Neural cell (in vitro differentiated cells): Measurements from ENCODE around the gene NDE1. TPM values are rescaled to one million over a fixed set of nuclear protein-coding genes. Genes with fewer than 3 reads are reported as not detected.
"Not testable (repeated sequence)": the region's sequence is repeated elsewhere in the genome, so short reads cannot be mapped to it uniquely, and the experiment has no call there.

ENCODE experiments used
- H2AFZ ChIP-seq: fragments of 200-600, 300-800 bp; sonication (generic), shearing (Covaris generic); 2 replicates; pipeline ENCODE4 v1.6.0; 2014; ENCODE audit warnings: low read depth, mild to moderate bottlenecking, antibody characterized with exemption, low read length, moderate library complexity
- H3F3A ChIP-seq: fragments of 200-600 bp; shearing (Covaris generic); 2 replicates; pipeline ENCODE4 v1.6.1; 2016; ENCODE audit warnings: mild to moderate bottlenecking, moderate library complexity, mixed read lengths, antibody characterized with exemption, low read length; ENCODE audit not compliant: insufficient read depth, poor library complexity, severe bottlenecking
- H3K27ac ChIP-seq: fragments of 200-600, 300-800 bp; sonication (generic), shearing (Covaris generic); 2 replicates; pipeline ENCODE4 v1.5.1; 2014; ENCODE audit warnings: mild to moderate bottlenecking, low read length, moderate library complexity
- H3K27me3 ChIP-seq: fragments of 300-800, 200-600 bp; sonication (generic), shearing (Covaris generic); 2 replicates; pipeline ENCODE4 v1.6.0; 2014; ENCODE audit warnings: mild to moderate bottlenecking, low read depth, low read length, moderate library complexity; ENCODE audit not compliant: insufficient read depth
- H3K36me3 ChIP-seq: fragments of 300-800, 200-600 bp; sonication (generic), shearing (Covaris generic); 2 replicates; pipeline ENCODE4 v1.5.1; 2014; ENCODE audit warnings: mild to moderate bottlenecking, antibody characterized with exemption, low read length, moderate library complexity; ENCODE audit not compliant: insufficient read depth
- H3K4me2 ChIP-seq: fragments of 300-800, 200-600 bp; sonication (generic), shearing (Covaris generic); 2 replicates; pipeline ENCODE4 v1.6.0; 2014; ENCODE audit warnings: mild to moderate bottlenecking, low read length
- H3K4me3 ChIP-seq: fragments of 300-800, 200-600 bp; sonication (generic), shearing (Covaris generic); 2 replicates; pipeline ENCODE4 v1.5.1; 2014; ENCODE audit warnings: mild to moderate bottlenecking, low read length, moderate library complexity
- H3K79me2 ChIP-seq: fragments of 200-600 bp; shearing (Covaris generic); replicated peaks from 2 replicates; pipeline ENCODE4 v1.6.0; 2014; ENCODE audit warnings: mild to moderate bottlenecking, low read length, moderate library complexity; ENCODE audit not compliant: insufficient read depth
- H3K9ac ChIP-seq: fragments of 300-800, 200-600 bp; sonication (generic), shearing (Covaris generic); 2 replicates; pipeline ENCODE4 v1.6.1; 2016; ENCODE audit warnings: mild to moderate bottlenecking, low read length, mixed read lengths
- H3K9me2 ChIP-seq: fragments of 200-600 bp; shearing (Covaris generic); 2 replicates; pipeline ENCODE4 v1.6.1; 2016; ENCODE audit warnings: mild to moderate bottlenecking, low read length, mixed read lengths; ENCODE audit not compliant: insufficient read depth
- H3K9me3 ChIP-seq: fragments of 200-600, 300-800 bp; sonication (generic), shearing (Covaris generic); 2 replicates; pipeline ENCODE4 v1.6.1; 2016; ENCODE audit warnings: mild to moderate bottlenecking, mixed run types, low read length, moderate library complexity, mixed read lengths
- H4K20me1 ChIP-seq: fragments of 200-600 bp; shearing (Covaris generic); 2 replicates; pipeline ENCODE4 v1.6.1; 2016; ENCODE audit warnings: mild to moderate bottlenecking, mixed run types; ENCODE audit not compliant: insufficient read depth
- CTCF ChIP-seq: fragments of 450-650 bp; IDR thresholded peaks from 2 replicates; pipeline ENCODE4 v1.5.1; 2014; ENCODE audit warnings: antibody characterized with exemption, mild to moderate bottlenecking, moderate library complexity; ENCODE audit not compliant: poor library complexity, severe bottlenecking
- EP300 ChIP-seq: fragments of 450-650 bp; conservative IDR thresholded peaks from 2 replicates; pipeline ENCODE4 v1.6.1; 2014; ENCODE audit warnings: antibody characterized with exemption, mild to moderate bottlenecking, moderate library complexity; ENCODE audit not compliant: poor library complexity, severe bottlenecking
- EZH2 ChIP-seq: fragments of 200-600, 300-800 bp; shearing (Covaris generic), sonication (generic); IDR thresholded peaks from 2 replicates; pipeline ENCODE4 v1.6.1; 2014; ENCODE audit warnings: antibody characterized with exemption, low read length, borderline replicate concordance, mild to moderate bottlenecking; ENCODE audit not compliant: insufficient read depth, poor library complexity, severe bottlenecking
- MXI1 ChIP-seq: fragments of 450-650 bp; conservative IDR thresholded peaks from 2 replicates; pipeline ENCODE4 v1.6.1; 2014; ENCODE audit warnings: antibody characterized with exemption, mild to moderate bottlenecking; ENCODE audit not compliant: poor library complexity, severe bottlenecking
- POLR2AphosphoS5 ChIP-seq: IDR thresholded peaks from 2 replicates; pipeline ENCODE4 v1.6.1; 2012
- RAD21 ChIP-seq: fragments of 450-650 bp; conservative IDR thresholded peaks from 2 replicates; pipeline ENCODE4 v1.6.1; 2014; ENCODE audit warnings: antibody characterized with exemption, mild to moderate bottlenecking, moderate library complexity
- REST ChIP-seq: IDR thresholded peaks from 2 replicates; pipeline ENCODE4 v1.6.1; 2012; ENCODE audit warnings: borderline replicate concordance
- SMC3 ChIP-seq: fragments of 450-650 bp; conservative IDR thresholded peaks from 2 replicates; pipeline ENCODE4 v1.6.1; 2014; ENCODE audit warnings: antibody characterized with exemption, mild to moderate bottlenecking, moderate library complexity; ENCODE audit not compliant: poor library complexity
- TAF1 ChIP-seq: IDR thresholded peaks from 2 replicates; pipeline ENCODE4 v1.6.1; 2012; ENCODE audit warnings: low read depth
- polyA plus RNA-seq: library from polyadenylated mRNA; depleted of rRNA; stranded (reverse); fragments of >200 nt; gene quantifications from 2 replicates; pipeline ENCODE4 v1.2.3, GENCODE V29; 2014

The NDE1 gene
- polyA plus RNA-seq, 1 donor from 2014 or later: not detected

- TF ChIP-seq EZH2: no peak
Observed at GRCh38 chr16:15647294-15648014, 2.6 kb upstream of the NDE1 start (continued).

GRCh38 chr16:15648135-15648730, 1.8 kb upstream of the NDE1 start:
- Histone ChIP-seq H3K27ac (no peak overlapping the region), H4K20me1 (no peaks in the 10 kb centered on the region), H3K4me3 (no peak overlapping the region), H3K27me3 (peaks cover 5% of the 10 kb centered on the region), H3K9ac (no peak overlapping the region), H2AFZ (no peak overlapping the region), H3K4me2 (no peak overlapping the region), H3K9me2 (no peaks in the 10 kb centered on the region), H3F3A (no peaks in the 10 kb centered on the region), H3K9me3 (no peaks in the 10 kb centered on the region), H3K79me2 (no peaks in the 10 kb centered on the region), H3K36me3 (no peaks in the 10 kb centered on the region)
- no peak for TF ChIP-seq SMC3
- TF ChIP-seq TAF1: no peak
- no peak for TF ChIP-seq POLR2AphosphoS5
- TF ChIP-seq REST: no peak
- no peak for TF ChIP-seq MXI1
- no peak for TF ChIP-seq CTCF
- no peak for TF ChIP-seq EZH2
- no peak for TF ChIP-seq EP300
- TF ChIP-seq RAD21: no peak

- H3K27ac ChIP-seq, H3K9ac ChIP-seq: not testable (repeated sequence)
- H3K4me3 ChIP-seq: peak overlapping the region; percentile 76
Observed at GRCh38 chr16:15649311-15649710, 734 bp upstream of the NDE1 start.

More at GRCh38 chr16:15649311-15649710, 734 bp upstream of the NDE1 start:
- not testable (repeated sequence) for H3K36me3 ChIP-seq, H3F3A ChIP-seq, H3K9me2 ChIP-seq, H3K79me2 ChIP-seq, H3K27me3 ChIP-seq, H4K20me1 ChIP-seq, H2AFZ ChIP-seq, H3K9me3 ChIP-seq
- peak overlapping the region; percentile 96 for H3K4me2 ChIP-seq
